ENCODE data around the gene KRT79. TPM values are rescaled to one million over a fixed set of nuclear protein-coding genes. Genes with fewer than 3 reads are reported as not detected.

KRT79 gene
- total and polyA plus RNA-seq, 2 of the 8 experiments (the other 6 are each of a cell fraction or from before 2014, with no cell fraction given), result not detected

- H2AFZ ChIP-seq (ENCODE audit: low read length), result no peak overlapping the region
- H3K27ac ChIP-seq (ENCODE audit: low read depth, low read length), result no peak overlapping the region
- no peak overlapping the region for H3K4me2 ChIP-seq (ENCODE audit: insufficient read depth in 1 of 2, low read depth in 2 of 2, low read length in 2 of 2)
- H4K91ac ChIP-seq (replicated peaks; ENCODE audit: insufficient read length, low read length), result no peak overlapping the region
- H3K9ac ChIP-seq (replicated peaks in 1 of 4; ENCODE audit: extremely low read depth in 1 of 4, low read depth in 3 of 4, low read length in 3 of 4), result no peak overlapping the region
- ChIA-PET POLR2A (ENCODE audit: partially characterized antibody) (no interaction called here), CTCF (ENCODE audit: partially characterized antibody) (interaction anchor here (0.6 to 1.6 kb wide), 2 partner anchors 22 to 446 kb away, joined by 4 read pairs; no protein-coding TSS in a partner anchor)
- H4K20me1 ChIP-seq (replicated peaks in 1 of 2; ENCODE audit: control insufficient read depth in 1 of 2, insufficient read depth in 2 of 2, low read length in 2 of 2), result no peaks in the 10 kb centered on the region
- no peaks in the 10 kb centered on the region; a peak in 1 of 4 replicates for H3K9me3 ChIP-seq (ENCODE audit: insufficient read depth in 2 of 2, low read depth in 1 of 2, low read length in 1 of 2)
- H3K18ac ChIP-seq (ENCODE audit: extremely low read depth, low read length), result no peak overlapping the region
- H3K4me1 ChIP-seq (replicated peaks in 1 of 4; ENCODE audit: control insufficient read depth in 3 of 4, insufficient read depth in 4 of 4, low read length in 3 of 4), result no peaks in the 10 kb centered on the region
- H3K14ac ChIP-seq (ENCODE audit: insufficient read length), result no peak overlapping the region
- no peak overlapping the region for H2BK15ac ChIP-seq (ENCODE audit: low read length)
- no peak overlapping the region for H2BK20ac ChIP-seq (ENCODE audit: low read length)
- H3K23me2 ChIP-seq (ENCODE audit: low read depth, low read length), result no peaks in the 10 kb centered on the region
- no peaks in the 10 kb centered on the region for H3K36me3 ChIP-seq (ENCODE audit: control insufficient read depth in 2 of 4, insufficient read depth in 4 of 4, low read length in 3 of 4)
- FAIRE-seq, result no peak
- H2BK5ac ChIP-seq (ENCODE audit: low read depth, low read length), result no peak overlapping the region
- no peaks in the 10 kb centered on the region for H3K79me2 ChIP-seq (ENCODE audit: control insufficient read depth in 1 of 2, insufficient read depth in 2 of 2, low read length in 2 of 2)
- no peaks in the 10 kb centered on the region for H3K79me1 ChIP-seq (ENCODE audit: low read depth, low read length)
- H4K5ac ChIP-seq (ENCODE audit: insufficient read length, low read depth, low read length), result no peak overlapping the region
- no peak overlapping the region for H3K4ac ChIP-seq (replicated peaks; ENCODE audit: insufficient read length, low read depth, low read length)
- no peak for DNase-seq (ENCODE audit: low read depth in 1 of 2, low spot score in 2 of 2)
- TF ChIP-seq CBX5 (IDR thresholded peaks at IDR 0.05; ENCODE audit: low read depth, low read length) (no peak), ATF2 (IDR thresholded peaks at IDR 0.05; ENCODE audit: low read length) (no peak), TCF12 (IDR thresholded peaks at IDR 0.05; ENCODE audit: low read depth, low read length) (no peak), E2F6 (IDR thresholded peaks at IDR 0.05) (no peak), KDM4A (IDR thresholded peaks at IDR 0.05; ENCODE audit: low read depth, low read length, severe bottlenecking) (no peak), YY1 (IDR thresholded peaks at IDR 0.05; ENCODE audit: low read depth, low read length) (no peak), MAFK (IDR thresholded peaks at IDR 0.05; ENCODE audit: low read depth, low read length) (no peak), POLR2AphosphoS5 (IDR thresholded peaks at IDR 0.05; ENCODE audit: low read depth, low read length) (no peak), CTBP2 (IDR thresholded peaks at IDR 0.05; ENCODE audit: borderline replicate concordance, insufficient read depth, insufficient read length, low read length) (no peak)
- H3K4me3 ChIP-seq (ENCODE audit: extremely low read depth in 1 of 4, insufficient read depth in 2 of 4, low read depth in 3 of 4, low read length in 4 of 4), result no peak overlapping the region
- no peaks in the 10 kb centered on the region for H3K27me3 ChIP-seq (replicated peaks in 1 of 4; ENCODE audit: control insufficient read depth in 3 of 4, extremely low read depth in 1 of 4, insufficient read depth in 3 of 4, low read length in 3 of 4)
- no peak overlapping the region for H4K8ac ChIP-seq (ENCODE audit: extremely low read depth, insufficient read depth, low read length)
- H3K56ac ChIP-seq (replicated peaks; ENCODE audit: insufficient read length, low read depth, low read length), result no peak overlapping the region
- no peak overlapping the region for H3K23ac ChIP-seq (ENCODE audit: insufficient read length)
- no peak overlapping the region for H2BK120ac ChIP-seq (replicated peaks; ENCODE audit: low read depth, low read length)
- H2AK5ac ChIP-seq (ENCODE audit: low read depth, low read length), result no peak overlapping the region
- no peak overlapping the region for H2BK12ac ChIP-seq (ENCODE audit: low read depth, low read length)
- 87% methylated on average over 10 of the region's 11 CpGs; no CpG with 5 or more reads in 1 of the 2 experiments for WGBS, 2 experiments (ENCODE audit: extremely low coverage in 1 of 2, insufficient coverage in 1 of 2, insufficient read length in 1 of 2, insufficient replicate concordance in 2 of 2, low coverage in 1 of 2, low lambda C conversion rate in 2 of 2, missing lambda C conversion rate in 1 of 2)
Measured at GRCh38 chr12:52844386-52844785, 10.3 kb upstream of the KRT79 start.

Measured in H1 (cell line).